GM12878 (cell line): ENCODE data around the gene SUSD1.

Experiments
- CBFB ChIP-seq: IDR thresholded peaks from 2 replicates; pipeline ENCODE4 v1.6.1; 2016; ENCODE audit warnings: antibody characterized with exemption, low read depth
- CEBPB ChIP-seq, 2 experiments: fragments of 150-350 bp in 1 of 2; IDR thresholded peaks; 2 replicates each; pipeline ENCODE4 v1.6.1; 2012 to 2014; ENCODE audit warnings: low read depth in 2 of 2, low read length in 2 of 2, borderline replicate concordance in 1 of 2, inconsistent platforms in 1 of 2
- CTCF ChIP-seq, 3 experiments: IDR thresholded peaks in 2 of 3; conservative IDR thresholded peaks in 1 of 3; 2 replicates each; pipeline ENCODE4 v1.5.1; 2011; ENCODE audit warnings: low read depth in 3 of 3, low read length in 3 of 3, mild to moderate bottlenecking in 3 of 3, control low read depth in 2 of 3, moderate library complexity in 2 of 3, inconsistent platforms in 1 of 3, mixed read lengths in 1 of 3; ENCODE audit not compliant: control insufficient read depth in 2 of 3, insufficient read depth in 1 of 3; ENCODE audit errors: extremely low read depth in 1 of 3
- FOXM1 ChIP-seq: IDR thresholded peaks from 2 replicates; pipeline ENCODE4 v1.6.1; 2012; ENCODE audit warnings: low read depth, mild to moderate bottlenecking, inconsistent platforms, low read length, moderate library complexity
- MAX ChIP-seq: IDR thresholded peaks from 2 replicates; pipeline ENCODE4 v1.6.1; 2012; ENCODE audit warnings: low read depth, low read length, improper control_type of control experiment
- MYC ChIP-seq: IDR thresholded peaks from 2 replicates; pipeline ENCODE4 v1.6.1; 2011; ENCODE audit warnings: mild to moderate bottlenecking, low read length, moderate library complexity, inconsistent platforms; ENCODE audit not compliant: insufficient read depth, insufficient replicate concordance, insufficient read length, severe bottlenecking
- POLR2A ChIP-seq: IDR thresholded peaks from 2 replicates; pipeline ENCODE4 v1.6.1; 2011; ENCODE audit warnings: low read depth, mild to moderate bottlenecking, low read length
- STAT1 ChIP-seq: fragments of 450-650 bp; conservative IDR thresholded peaks from 2 replicates; pipeline ENCODE4 v1.6.1; 2014; ENCODE audit warnings: antibody characterized with exemption, mild to moderate bottlenecking
- USF2 ChIP-seq: IDR thresholded peaks from 2 replicates; pipeline ENCODE4 v1.6.1; 2011; ENCODE audit warnings: low read depth, low read length, improper control_type of control experiment, borderline replicate concordance
- ZNF274 ChIP-seq: IDR thresholded peaks from one replicate; pipeline ENCODE4 v1.8.0; 2011; ENCODE audit not compliant: insufficient read length, insufficient read depth
- ZZZ3 ChIP-seq: IDR thresholded peaks from 2 replicates; pipeline ENCODE4 v1.6.1; 2011; ENCODE audit warnings: low read depth; ENCODE audit not compliant: control insufficient read depth, insufficient read length

GRCh38 chr9:112032743-112033142, 142.4 kb downstream of the SUSD1 start:
- TF ChIP-seq CTCF (IDR thresholded peaks at IDR 0.05 in 2 of 3, conservative IDR thresholded peaks at IDR 0.05 in 1 of 3; ENCODE audit: control insufficient read depth in 2 of 3, extremely low read depth in 1 of 3, insufficient read depth in 1 of 3, low read depth in 3 of 3, low read length in 3 of 3) (no peak), FOXM1 (no peak), POLR2A (no peak), MAX (no peak), MYC (no peak), USF2 (no peak), ZZZ3 (no peak), STAT1 (no peak), ZNF274 (no peak), CBFB (no peak), CEBPB (IDR thresholded peaks at IDR 0.05; ENCODE audit: borderline replicate concordance in 1 of 2, low read depth in 2 of 2, low read length in 2 of 2) (no peak)
